OCI-LY1 (cell line): ENCODE data around the gene CHRNA9.

Experiments used
- H2AFZ ChIP-seq: fragments of 200-600 bp; sonication (generic), shearing (Covaris generic); 2 replicates; pipeline ENCODE4 v1.6.0; 2014; ENCODE audit warnings: antibody characterized with exemption, mild to moderate bottlenecking, low read length
- H3F3A ChIP-seq: fragments of 200-600 bp; sonication (generic), shearing (Covaris generic); 2 replicates; pipeline ENCODE4 v1.6.0; 2014; ENCODE audit warnings: mild to moderate bottlenecking, antibody characterized with exemption, low read length, moderate library complexity; ENCODE audit not compliant: insufficient read depth
- H3K27ac ChIP-seq: fragments of 200-600 bp; sonication (generic); 2 replicates; pipeline ENCODE4 v1.5.1; 2014; ENCODE audit warnings: low read length, mixed run types, mild to moderate bottlenecking, low read depth; ENCODE audit not compliant: poor library complexity, severe bottlenecking
- H3K27me3 ChIP-seq: fragments of 200-600 bp; sonication (generic); 2 replicates; pipeline ENCODE4 v1.6.0; 2014; ENCODE audit warnings: antibody characterized with exemption, mild to moderate bottlenecking, low read length, moderate library complexity; ENCODE audit not compliant: insufficient read depth
- H3K36me3 ChIP-seq: fragments of 200-600 bp; sonication (generic); 2 replicates; pipeline ENCODE4 v1.6.1; 2014; ENCODE audit warnings: mild to moderate bottlenecking, antibody characterized with exemption, low read length, moderate library complexity, mixed read lengths; ENCODE audit not compliant: insufficient read depth
- H3K4me1 ChIP-seq: fragments of 200-600 bp; sonication (generic); 2 replicates; pipeline ENCODE4 v1.5.1; 2014; ENCODE audit warnings: mild to moderate bottlenecking, low read length, moderate library complexity; ENCODE audit not compliant: insufficient read depth, severe bottlenecking
- H3K4me2 ChIP-seq: fragments of 200-600 bp; sonication (generic), shearing (Covaris generic); 2 replicates; pipeline ENCODE4 v1.6.1; 2014; ENCODE audit warnings: low read length
- H3K4me3 ChIP-seq: fragments of 200-600 bp; sonication (generic); 2 replicates; pipeline ENCODE4 v1.5.1; 2014; ENCODE audit warnings: low read length, low read depth, mild to moderate bottlenecking, mixed read lengths; ENCODE audit not compliant: poor library complexity, severe bottlenecking
- H3K79me2 ChIP-seq: fragments of 200-600 bp; shearing (Covaris generic); 2 replicates; pipeline ENCODE4 v1.6.1; 2016; ENCODE audit warnings: mixed run types, low read length, mixed read lengths; ENCODE audit not compliant: insufficient read depth
- H3K9ac ChIP-seq: fragments of 200-600 bp; sonication (generic), shearing (Covaris generic); 2 replicates; pipeline ENCODE4 v1.6.1; 2014; ENCODE audit warnings: mild to moderate bottlenecking, low read length, mixed read lengths
- H3K9me2 ChIP-seq: fragments of 200-600 bp; sonication (generic), shearing (Covaris generic); 2 replicates; pipeline ENCODE4 v1.6.1; 2014; ENCODE audit warnings: low read depth, mild to moderate bottlenecking, low read length, mixed read lengths
- H3K9me3 ChIP-seq: fragments of 200-600 bp; shearing (Covaris generic); 2 replicates; pipeline ENCODE4 v1.6.1; 2014; ENCODE audit warnings: low read length, mixed read lengths
- H4K20me1 ChIP-seq: fragments of 200-600 bp; sonication (generic), shearing (Covaris generic); 2 replicates; pipeline ENCODE4 v1.6.0; 2016; ENCODE audit warnings: mild to moderate bottlenecking, low read length; ENCODE audit not compliant: insufficient read depth
- CTCF ChIP-seq: fragments of 200-600 bp; sonication (generic), shearing (Covaris generic); IDR thresholded peaks from 2 replicates; pipeline ENCODE4 v1.5.1; 2017; ENCODE audit warnings: mild to moderate bottlenecking, antibody characterized with exemption, low read length, moderate library complexity, mixed read lengths
- EZH2 ChIP-seq: fragments of 200-600 bp; sonication (generic), shearing (Covaris generic); IDR thresholded peaks from 2 replicates; pipeline ENCODE4 v1.8.0; 2017; ENCODE audit warnings: borderline replicate concordance, mixed run types, mild to moderate bottlenecking, antibody characterized with exemption, low read length, moderate library complexity, mixed read lengths

The CHRNA9 gene

GRCh38 chr4:40367451-40367850 lies 32.3 kb downstream of the CHRNA9 start:
- no peaks in the 10 kb centered on the region for H4K20me1 ChIP-seq
- H3K27me3 ChIP-seq, result no peaks in the 10 kb centered on the region
- H3K4me2 ChIP-seq, result no peak overlapping the region
- H3K27ac ChIP-seq, result no peak overlapping the region
- no peaks in the 10 kb centered on the region for H3K36me3 ChIP-seq
- H3K4me3 ChIP-seq, result no peak overlapping the region
- no peaks in the 10 kb centered on the region for H3K79me2 ChIP-seq
- TF ChIP-seq CTCF (no peak), EZH2 (no peak)
- no peaks in the 10 kb centered on the region for H3K9me2 ChIP-seq
- H3K9ac ChIP-seq, result no peak overlapping the region
- no peak overlapping the region for H2AFZ ChIP-seq
- H3K4me1 ChIP-seq, result peaks cover 8% of the 10 kb centered on the region
- H3K9me3 ChIP-seq, result no peaks in the 10 kb centered on the region
- no peaks in the 10 kb centered on the region for H3F3A ChIP-seq

GRCh38 chr4:40369437-40370274 lies 34.5 kb downstream of the CHRNA9 start:
- Histone ChIP-seq H3K9me2 (no peaks in the 10 kb centered on the region), H3K79me2 (no peaks in the 10 kb centered on the region), H2AFZ (no peak overlapping the region), H3K4me1 (peaks cover 8% of the 10 kb centered on the region), H3K27me3 (no peaks in the 10 kb centered on the region), H4K20me1 (no peaks in the 10 kb centered on the region), H3K4me3 (no peak overlapping the region), H3K9me3 (no peaks in the 10 kb centered on the region), H3K36me3 (no peaks in the 10 kb centered on the region), H3K9ac (no peak overlapping the region), H3K27ac (no peak overlapping the region), H3K4me2 (no peak overlapping the region), H3F3A (no peaks in the 10 kb centered on the region)
- TF ChIP-seq CTCF (no peak), EZH2 (no peak)

- H3K9me2 ChIP-seq, result no peaks in the 10 kb centered on the region
- no peak overlapping the region for H2AFZ ChIP-seq
- H3K27ac ChIP-seq, result no peak overlapping the region
- H3K9me3 ChIP-seq, result no peaks in the 10 kb centered on the region
- H3K36me3 ChIP-seq, result no peaks in the 10 kb centered on the region
- H3K4me2 ChIP-seq, result no peak overlapping the region
- no peak overlapping the region for H3K4me3 ChIP-seq
- H4K20me1 ChIP-seq, result no peaks in the 10 kb centered on the region
- H3K27me3 ChIP-seq, result 0 out of 2 replicates have a peak, but pooled peaks cover 8% of the 10 kb centered on the region
- H3K4me1 ChIP-seq, result no peaks in the 10 kb centered on the region
- TF ChIP-seq CTCF (no peak), EZH2 (no peak)
- no peaks in the 10 kb centered on the region for H3K79me2 ChIP-seq
- no peaks in the 10 kb centered on the region for H3F3A ChIP-seq
- no peak overlapping the region for H3K9ac ChIP-seq
These were observed 37.5 kb downstream of the CHRNA9 start for GRCh38 chr4:40372651-40373050.
